NCI-H774 (cell line): Measurements from ENCODE around the gene PGAP1.
A peak's percentile ranks its signal among the peaks of the same experiment; 100 is the strongest.

ENCODE experiments used
- DNase-seq: peaks from one replicate; lab custom pipeline; 2025; lab: John Stamatoyannopoulos, UW

The PGAP1 gene, protein sequence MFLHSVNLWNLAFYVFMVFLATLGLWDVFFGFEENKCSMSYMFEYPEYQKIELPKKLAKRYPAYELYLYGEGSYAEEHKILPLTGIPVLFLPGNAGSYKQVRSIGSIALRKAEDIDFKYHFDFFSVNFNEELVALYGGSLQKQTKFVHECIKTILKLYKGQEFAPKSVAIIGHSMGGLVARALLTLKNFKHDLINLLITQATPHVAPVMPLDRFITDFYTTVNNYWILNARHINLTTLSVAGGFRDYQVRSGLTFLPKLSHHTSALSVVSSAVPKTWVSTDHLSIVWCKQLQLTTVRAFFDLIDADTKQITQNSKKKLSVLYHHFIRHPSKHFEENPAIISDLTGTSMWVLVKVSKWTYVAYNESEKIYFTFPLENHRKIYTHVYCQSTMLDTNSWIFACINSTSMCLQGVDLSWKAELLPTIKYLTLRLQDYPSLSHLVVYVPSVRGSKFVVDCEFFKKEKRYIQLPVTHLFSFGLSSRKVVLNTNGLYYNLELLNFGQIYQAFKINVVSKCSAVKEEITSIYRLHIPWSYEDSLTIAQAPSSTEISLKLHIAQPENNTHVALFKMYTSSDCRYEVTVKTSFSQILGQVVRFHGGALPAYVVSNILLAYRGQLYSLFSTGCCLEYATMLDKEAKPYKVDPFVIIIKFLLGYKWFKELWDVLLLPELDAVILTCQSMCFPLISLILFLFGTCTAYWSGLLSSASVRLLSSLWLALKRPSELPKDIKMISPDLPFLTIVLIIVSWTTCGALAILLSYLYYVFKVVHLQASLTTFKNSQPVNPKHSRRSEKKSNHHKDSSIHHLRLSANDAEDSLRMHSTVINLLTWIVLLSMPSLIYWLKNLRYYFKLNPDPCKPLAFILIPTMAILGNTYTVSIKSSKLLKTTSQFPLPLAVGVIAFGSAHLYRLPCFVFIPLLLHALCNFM

DNA sequence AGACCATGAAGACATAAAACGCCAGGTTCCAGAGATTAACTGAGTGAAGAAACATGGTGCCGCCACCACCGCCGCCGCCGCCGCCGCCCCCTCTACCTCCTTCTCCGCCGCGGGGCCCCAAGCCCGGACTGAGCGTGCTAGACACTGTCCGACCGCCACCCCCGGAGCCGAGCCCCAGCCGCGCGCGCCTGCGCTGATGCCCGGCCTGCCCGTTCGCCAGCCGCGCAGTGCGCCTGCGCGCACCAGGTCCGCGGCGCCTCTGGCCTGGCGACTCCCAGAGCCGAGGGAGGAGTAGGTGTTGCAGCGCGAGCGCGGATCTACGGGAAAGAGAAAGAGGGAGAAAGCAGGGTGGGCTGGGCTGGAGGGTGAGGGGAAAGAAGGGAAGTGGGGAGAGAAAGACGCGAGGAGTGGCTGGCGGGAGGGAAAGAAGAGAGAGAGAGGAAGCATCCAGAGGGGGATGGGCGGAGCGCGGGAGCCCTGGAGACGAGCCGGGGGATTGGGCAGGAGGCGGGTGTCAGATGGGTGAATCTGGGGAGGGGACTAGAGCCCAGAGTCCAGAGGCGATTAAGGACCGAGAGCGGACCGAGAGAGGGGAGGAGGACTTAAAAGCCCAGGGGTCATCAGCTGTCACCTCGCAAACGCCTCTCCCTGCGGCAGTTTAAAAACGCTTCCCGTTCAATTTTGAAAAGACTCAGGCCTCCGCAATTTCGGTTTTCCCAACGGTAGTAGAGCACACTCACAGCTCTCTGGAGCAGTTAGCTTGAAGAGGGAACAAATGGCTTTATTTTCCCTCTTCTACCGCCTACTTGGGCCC, at the start of gene PGAP1:
Gene PGAP1, minus strand, starts transcription at position 146 of the 814 bp plus-strand sequence. Its CDS starts 91 bp downstream, at position 55.
- peak; percentile 92 for DNase-seq

DNA sequence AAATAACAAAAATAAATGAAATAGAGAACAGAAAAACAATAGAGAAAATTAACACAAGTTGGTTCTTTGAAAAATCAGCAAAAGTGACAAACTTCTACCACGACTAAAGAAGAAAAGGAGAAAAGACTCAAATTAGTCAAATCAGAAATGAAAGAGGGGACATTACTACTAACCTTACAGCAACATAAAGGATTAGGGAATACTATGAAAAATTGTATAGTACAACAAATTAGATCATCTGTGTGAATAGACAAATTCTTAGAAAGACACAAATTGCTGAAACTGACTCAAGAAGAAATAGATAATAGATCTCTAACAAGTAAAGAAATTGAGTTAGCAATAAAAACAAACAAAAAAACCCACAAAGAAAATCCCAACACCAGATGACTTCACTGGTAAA, 48.5 kb upstream of the PGAP1 start:
- no peak for DNase-seq

DNA sequence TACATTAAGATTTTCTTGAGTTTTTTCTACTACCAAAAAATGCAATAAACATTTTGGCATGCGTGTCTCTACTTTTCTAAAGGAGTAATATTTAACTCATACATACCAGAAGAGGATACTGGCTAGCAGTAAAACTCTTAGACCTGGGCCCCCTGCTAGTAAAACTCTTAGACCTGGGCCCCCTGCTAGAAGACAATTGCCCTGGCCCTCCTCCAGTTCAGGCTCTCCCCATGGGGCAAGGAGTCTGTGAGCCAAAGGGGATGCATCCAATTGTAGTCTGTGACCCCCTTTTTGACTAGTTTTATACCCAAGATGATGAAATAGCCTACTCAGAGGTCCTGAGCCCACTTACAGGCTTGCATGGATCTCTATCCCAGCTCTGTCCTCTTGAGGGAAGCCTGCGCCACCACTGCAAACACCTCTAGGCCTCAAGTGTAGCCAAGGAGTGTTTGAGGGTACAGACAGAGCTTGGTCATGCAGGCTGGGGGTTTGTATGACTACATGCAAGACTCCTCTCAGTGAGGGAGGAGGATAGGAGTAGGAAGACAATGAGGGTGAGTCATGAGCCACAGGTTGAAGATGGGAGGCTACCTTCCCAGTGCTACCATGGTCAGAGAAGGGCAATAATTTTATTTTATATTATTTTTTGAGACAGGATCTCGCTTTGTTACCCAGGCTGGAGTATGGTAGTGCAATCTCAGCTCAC, 45.2 kb upstream of the PGAP1 start:
- DNase-seq, result no peak

DNA sequence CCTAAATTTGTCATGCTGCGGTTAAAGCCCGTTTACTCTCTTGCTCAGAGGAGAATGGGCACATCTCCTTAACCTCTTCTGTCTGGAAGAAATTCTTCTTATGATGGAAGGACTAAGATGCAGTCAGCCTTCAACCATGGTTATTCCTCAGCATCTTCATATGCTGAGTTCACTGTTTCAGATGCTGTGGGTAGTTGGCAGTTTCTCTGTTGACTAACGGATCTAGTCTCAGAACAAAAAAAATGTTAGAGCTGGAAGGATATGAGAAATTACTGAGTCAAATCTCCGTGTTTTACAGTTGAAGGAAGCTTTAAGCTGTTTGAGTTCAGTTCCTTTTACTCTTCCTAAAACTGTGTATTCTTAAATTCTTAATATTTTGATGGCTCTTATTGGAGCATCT, 43.6 kb upstream of the PGAP1 start:
- no peak for DNase-seq

DNA sequence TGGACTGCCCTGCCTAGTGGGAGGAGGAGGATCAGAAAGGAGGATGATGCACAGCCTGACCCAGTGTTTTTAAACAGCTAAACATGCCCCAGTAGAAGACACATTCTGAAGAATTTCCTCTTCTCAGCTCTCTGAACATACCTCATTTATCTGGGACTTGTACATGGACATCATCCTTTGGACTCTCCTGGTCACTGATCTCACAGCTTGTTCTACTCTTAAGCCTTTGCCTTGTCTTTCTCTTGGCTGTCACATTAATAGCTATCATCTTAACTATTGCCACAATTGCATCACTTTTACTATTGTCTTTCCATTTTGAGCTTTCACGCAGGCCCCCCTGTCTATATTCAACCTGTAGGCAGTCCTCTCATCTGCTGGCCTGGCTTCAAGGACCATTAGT, 42.0 kb upstream of the PGAP1 start:
- no peak for DNase-seq

- DNase-seq, result no peak
Measured at GRCh38 chr2:196967775-196968174, 41.3 kb upstream of the PGAP1 start.

GRCh38 chr2:196967116-196967515, 40.6 kb upstream of the PGAP1 start:
- no peak for DNase-seq

DNA sequence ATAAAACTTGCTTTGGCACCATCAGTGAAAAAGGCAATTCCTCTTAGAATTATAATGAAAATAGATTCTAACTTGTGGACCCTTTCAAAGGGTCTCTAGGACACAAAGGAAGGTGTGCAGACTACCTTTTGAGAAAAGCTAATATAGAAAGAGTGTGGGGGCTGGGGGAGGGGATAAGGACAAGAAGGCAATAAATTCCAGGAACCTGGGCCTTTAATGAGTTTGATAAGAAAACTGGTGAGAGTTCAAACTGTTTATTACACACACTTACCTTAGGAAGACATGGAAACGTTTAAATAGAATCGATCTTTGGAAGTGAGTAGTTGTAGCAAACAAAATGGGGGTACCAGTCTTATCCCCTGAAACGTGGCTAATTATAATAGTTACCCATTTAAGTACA, 39.6 kb upstream of the PGAP1 start:
- DNase-seq, result no peak

DNA sequence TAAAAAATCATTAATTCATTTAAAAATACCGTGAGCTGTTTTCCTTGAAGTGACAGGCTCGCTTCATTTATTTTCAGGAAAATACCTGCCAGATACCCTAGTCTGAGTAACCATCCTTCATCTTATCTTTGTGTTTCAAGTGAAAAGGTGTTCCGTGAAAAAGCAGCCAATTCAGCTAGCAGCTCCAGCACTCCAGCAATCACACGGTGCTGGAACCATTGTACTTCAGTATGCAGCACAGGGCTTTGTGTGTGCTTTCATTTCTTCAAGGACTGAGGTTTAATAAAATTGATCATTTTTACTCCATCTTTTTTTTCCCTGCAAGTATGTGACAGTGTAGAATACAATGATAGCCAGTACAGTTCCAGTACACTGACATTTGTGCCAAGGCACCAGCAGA, 39.1 kb upstream of the PGAP1 start:
- DNase-seq, result no peak

GRCh38 chr2:196963961-196964360, 37.5 kb upstream of the PGAP1 start:
- no peak for DNase-seq

- DNase-seq, result no peak
Measured at GRCh38 chr2:196963043-196963442, 36.5 kb upstream of the PGAP1 start.

- DNase-seq, result no peak
Measured at GRCh38 chr2:196962325-196962724, 35.8 kb upstream of the PGAP1 start.

- DNase-seq, result no peak
Measured at GRCh38 chr2:196961889-196962288, 35.4 kb upstream of the PGAP1 start.

GRCh38 chr2:196959734-196960338, 33.3 kb upstream of the PGAP1 start:
- no peak for DNase-seq

DNA sequence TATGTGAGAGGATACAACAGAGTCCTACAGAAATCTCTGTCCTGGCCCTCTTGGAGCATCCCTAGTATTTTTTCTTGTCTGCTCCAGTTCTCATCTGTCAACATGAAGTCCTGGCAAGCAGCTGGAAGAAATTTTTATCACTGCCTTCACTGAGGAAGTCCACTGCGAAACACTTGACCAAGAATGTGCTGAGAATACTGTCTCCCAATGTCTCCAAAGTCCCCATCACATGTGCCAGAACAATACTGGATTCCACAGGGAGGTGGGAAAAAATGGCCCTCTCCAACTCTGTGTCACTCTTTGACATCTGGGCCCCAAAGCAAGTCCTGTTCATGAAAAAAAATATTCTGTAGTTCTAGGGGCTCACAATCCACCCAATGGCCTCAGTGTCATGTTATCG, 32.8 kb upstream of the PGAP1 start:
- DNase-seq, result no peak

- DNase-seq, result no peak
Measured at GRCh38 chr2:196957881-196958525, 31.5 kb upstream of the PGAP1 start.

GRCh38 chr2:196957442-196957841, 30.9 kb upstream of the PGAP1 start:
- DNase-seq, result no peak

DNA sequence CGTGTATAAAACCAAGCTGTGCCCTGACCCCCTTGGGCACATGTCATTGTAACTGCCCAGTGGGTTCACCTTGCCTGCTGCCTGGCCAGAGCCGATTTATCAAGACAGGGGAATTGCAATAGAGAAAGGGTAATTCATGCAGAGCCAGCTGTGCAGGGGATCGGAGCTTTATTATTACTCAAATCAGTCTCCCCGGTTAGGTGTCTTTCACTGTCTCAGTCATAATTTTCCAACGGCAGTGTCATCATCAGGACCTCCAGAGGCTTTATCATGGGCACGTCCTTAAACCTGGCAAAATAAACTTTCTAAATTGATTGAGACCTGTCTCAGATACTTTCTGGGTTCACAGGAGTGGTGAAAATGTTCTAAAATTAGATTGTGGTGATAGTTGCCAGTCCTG, 29.6 kb upstream of the PGAP1 start:
- DNase-seq, result no peak

- DNase-seq, result no peak
Measured at GRCh38 chr2:196955036-196955435, 28.5 kb upstream of the PGAP1 start.

DNA sequence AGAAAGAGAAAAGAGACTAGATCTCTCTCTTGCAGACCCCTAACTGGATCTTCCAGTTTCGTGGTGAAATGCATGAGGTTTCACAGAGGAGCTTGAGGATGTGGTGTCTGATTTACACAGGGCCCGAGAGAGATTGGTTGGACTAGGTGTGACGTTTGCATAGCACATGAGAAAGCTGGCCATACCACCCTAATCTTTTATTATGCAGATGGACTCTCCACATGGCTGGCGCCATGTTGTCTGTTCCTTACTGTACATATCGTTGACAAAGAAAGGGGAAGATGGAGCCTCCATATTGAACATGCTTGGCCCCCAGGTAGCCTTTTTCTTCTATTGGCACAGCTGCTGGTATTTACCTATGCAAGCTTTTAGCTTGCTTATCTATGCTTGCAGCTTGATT, 27.5 kb upstream of the PGAP1 start:
- peak; percentile 85 for DNase-seq

DNA sequence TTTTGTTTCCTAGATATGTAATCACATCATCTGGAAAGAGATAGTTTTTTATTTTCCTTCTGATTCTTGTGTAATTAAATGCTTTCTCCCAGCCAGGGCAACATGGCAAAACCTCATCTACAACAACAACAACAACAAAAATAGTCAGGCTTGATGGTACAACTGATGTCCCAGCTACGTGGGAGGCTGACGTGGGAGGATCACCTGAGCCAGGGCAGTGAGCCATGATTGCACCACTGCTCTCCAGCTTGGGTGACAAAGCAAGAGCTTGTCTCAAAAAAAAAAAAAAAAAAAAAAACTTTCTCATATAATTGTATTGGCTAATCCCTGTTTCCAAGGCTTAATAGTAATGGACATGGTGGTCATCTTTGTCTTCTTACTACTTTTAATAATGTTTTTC, 26.4 kb upstream of the PGAP1 start:
- DNase-seq, result no peak
